Measurements from ENCODE around the gene PARD3B. TPM values are rescaled to one million over a fixed set of nuclear protein-coding genes. Genes with fewer than 3 reads are reported as not detected.

PARD3B gene
- total RNA-seq, 2 donors from 2014 or later = 14.7 to 25.0 TPM

- H3K9me3 ChIP-seq = no peaks in the 10 kb centered on the region
- H3K4me3 ChIP-seq = no peak overlapping the region
- DNase-seq (ENCODE audit: low spot score) = no peak
- H3K4me1 ChIP-seq (replicated peaks) = no peaks in the 10 kb centered on the region
- WGBS = 40% methylated on average over 4 of the region's 4 CpGs
- no peaks in the 10 kb centered on the region for H3K36me3 ChIP-seq
- intact Hi-C loops (cut with DNase I) = no loop called here
- no peak overlapping the region for H3K27ac ChIP-seq
- TF ChIP-seq CTCF (IDR thresholded peaks at IDR 0.05) (no peak), POLR2A (IDR thresholded peaks at IDR 0.05) (no peak), POLR2AphosphoS5 (IDR thresholded peaks at IDR 0.05) (no peak)
- H3K27me3 ChIP-seq (replicated peaks; ENCODE audit: insufficient read depth) = no peaks in the 10 kb centered on the region
Observed at GRCh38 chr2:205053827-205054410, 508.6 kb downstream of the PARD3B start.

GRCh38 chr2:205054789-205055188, 509.5 kb downstream of the PARD3B start:
- Histone ChIP-seq H3K27ac (no peak overlapping the region), H3K9me3 (no peaks in the 10 kb centered on the region), H3K4me3 (no peak overlapping the region), H3K36me3 (no peaks in the 10 kb centered on the region), H3K27me3 (replicated peaks; ENCODE audit: insufficient read depth) (no peaks in the 10 kb centered on the region), H3K4me1 (replicated peaks) (no peaks in the 10 kb centered on the region)
- 61% methylated on average over 4 of the region's 4 CpGs for WGBS
- intact Hi-C loops (cut with DNase I) = no loop called here
- no peak for DNase-seq (ENCODE audit: low spot score)
- TF ChIP-seq POLR2A (IDR thresholded peaks at IDR 0.05) = no peak

GRCh38 chr2:205055251-205055650, 510.0 kb downstream of the PARD3B start:
- DNase-seq (ENCODE audit: low spot score) = no peak
- H3K27me3 ChIP-seq (replicated peaks; ENCODE audit: insufficient read depth) = no peaks in the 10 kb centered on the region
- H3K9me3 ChIP-seq = no peaks in the 10 kb centered on the region
- WGBS = 53% methylated on average over 2 of the region's 2 CpGs
- no peaks in the 10 kb centered on the region for H3K36me3 ChIP-seq
- H3K4me3 ChIP-seq = no peak overlapping the region
- no peak for TF ChIP-seq POLR2A (IDR thresholded peaks at IDR 0.05)
- no peak for TF ChIP-seq POLR2AphosphoS5 (IDR thresholded peaks at IDR 0.05)
- no peak for TF ChIP-seq CTCF (IDR thresholded peaks at IDR 0.05)
- H3K27ac ChIP-seq = no peak overlapping the region
- intact Hi-C loops (cut with DNase I) = no loop called here
- H3K4me1 ChIP-seq (replicated peaks) = no peaks in the 10 kb centered on the region

GRCh38 chr2:205056151-205056561, 510.9 kb downstream of the PARD3B start:
- no peaks in the 10 kb centered on the region for H3K4me1 ChIP-seq (replicated peaks)
- H3K36me3 ChIP-seq = no peaks in the 10 kb centered on the region
- WGBS = 60% methylated on average over 6 of the region's 6 CpGs
- H3K27me3 ChIP-seq (replicated peaks; ENCODE audit: insufficient read depth) = no peaks in the 10 kb centered on the region
- intact Hi-C loops (cut with DNase I) = no loop called here
- DNase-seq (ENCODE audit: low spot score) = no peak
- no peak overlapping the region for H3K4me3 ChIP-seq
- no peak overlapping the region for H3K27ac ChIP-seq
- no peaks in the 10 kb centered on the region for H3K9me3 ChIP-seq
- TF ChIP-seq POLR2AphosphoS5 (IDR thresholded peaks at IDR 0.05) = no peak
- TF ChIP-seq CTCF (IDR thresholded peaks at IDR 0.05) = no peak
- no peak for TF ChIP-seq POLR2A (IDR thresholded peaks at IDR 0.05)

- Histone ChIP-seq H3K27me3 (replicated peaks; ENCODE audit: insufficient read depth) (no peaks in the 10 kb centered on the region), H3K36me3 (no peaks in the 10 kb centered on the region), H3K27ac (no peak overlapping the region), H3K9me3 (no peaks in the 10 kb centered on the region), H3K4me3 (no peak overlapping the region), H3K4me1 (replicated peaks) (no peaks in the 10 kb centered on the region)
- TF ChIP-seq POLR2A (IDR thresholded peaks at IDR 0.05) = no peak
- no peak for TF ChIP-seq POLR2AphosphoS5 (IDR thresholded peaks at IDR 0.05)
- no peak for TF ChIP-seq CTCF (IDR thresholded peaks at IDR 0.05)
- no peak for DNase-seq (ENCODE audit: low spot score)
- intact Hi-C loops (cut with DNase I) = no loop called here
- WGBS = 98% methylated on average over 2 of the region's 2 CpGs
Observed at GRCh38 chr2:205058409-205058808, 513.1 kb downstream of the PARD3B start.

Data from prostate gland (tissue), 2 donors.